WI38 (cell line): ENCODE data around the gene SOCS2.
"Not testable (repeated sequence)": the region's sequence is repeated elsewhere in the genome, so short reads cannot be mapped to it uniquely, and the experiment has no call there.

Source experiments
- H3K4me3 ChIP-seq: 2 replicates; pipeline ENCODE4 v1.5.1; 2011; ENCODE audit warnings: low read depth, mild to moderate bottlenecking, control low read depth, low read length
- TF ChIP-seq, protein P1 (sequence below): IDR thresholded peaks from 2 replicates; pipeline ENCODE4 v1.5.1; 2012; ENCODE audit warnings: low read depth, mild to moderate bottlenecking, control low read depth, low read length

SOCS2 gene

DNA sequence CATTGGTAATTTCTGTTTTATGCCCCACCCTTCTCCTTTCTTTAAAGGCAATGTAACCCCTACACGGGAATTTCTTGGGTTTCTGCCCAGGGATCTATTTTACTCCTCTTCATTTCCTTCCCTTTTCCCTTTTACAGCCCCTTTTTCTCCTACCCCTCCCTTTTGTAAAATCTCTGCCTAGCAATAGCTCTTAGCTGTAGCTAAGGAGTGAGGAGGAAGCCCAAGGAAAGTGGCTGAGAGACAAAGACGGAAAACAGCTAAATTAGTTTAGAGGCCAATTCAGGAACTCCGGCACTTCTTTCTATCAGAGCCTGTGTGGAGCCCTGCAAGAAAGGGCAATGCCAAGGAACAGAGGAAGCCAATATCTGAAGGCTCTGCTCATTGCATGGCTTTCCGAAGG, 40.3 kb downstream of the SOCS2 start:
- TF ChIP-seq, protein P1, sequence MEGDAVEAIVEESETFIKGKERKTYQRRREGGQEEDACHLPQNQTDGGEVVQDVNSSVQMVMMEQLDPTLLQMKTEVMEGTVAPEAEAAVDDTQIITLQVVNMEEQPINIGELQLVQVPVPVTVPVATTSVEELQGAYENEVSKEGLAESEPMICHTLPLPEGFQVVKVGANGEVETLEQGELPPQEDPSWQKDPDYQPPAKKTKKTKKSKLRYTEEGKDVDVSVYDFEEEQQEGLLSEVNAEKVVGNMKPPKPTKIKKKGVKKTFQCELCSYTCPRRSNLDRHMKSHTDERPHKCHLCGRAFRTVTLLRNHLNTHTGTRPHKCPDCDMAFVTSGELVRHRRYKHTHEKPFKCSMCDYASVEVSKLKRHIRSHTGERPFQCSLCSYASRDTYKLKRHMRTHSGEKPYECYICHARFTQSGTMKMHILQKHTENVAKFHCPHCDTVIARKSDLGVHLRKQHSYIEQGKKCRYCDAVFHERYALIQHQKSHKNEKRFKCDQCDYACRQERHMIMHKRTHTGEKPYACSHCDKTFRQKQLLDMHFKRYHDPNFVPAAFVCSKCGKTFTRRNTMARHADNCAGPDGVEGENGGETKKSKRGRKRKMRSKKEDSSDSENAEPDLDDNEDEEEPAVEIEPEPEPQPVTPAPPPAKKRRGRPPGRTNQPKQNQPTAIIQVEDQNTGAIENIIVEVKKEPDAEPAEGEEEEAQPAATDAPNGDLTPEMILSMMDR: no peak
- no peak overlapping the region for H3K4me3 ChIP-seq

DNA sequence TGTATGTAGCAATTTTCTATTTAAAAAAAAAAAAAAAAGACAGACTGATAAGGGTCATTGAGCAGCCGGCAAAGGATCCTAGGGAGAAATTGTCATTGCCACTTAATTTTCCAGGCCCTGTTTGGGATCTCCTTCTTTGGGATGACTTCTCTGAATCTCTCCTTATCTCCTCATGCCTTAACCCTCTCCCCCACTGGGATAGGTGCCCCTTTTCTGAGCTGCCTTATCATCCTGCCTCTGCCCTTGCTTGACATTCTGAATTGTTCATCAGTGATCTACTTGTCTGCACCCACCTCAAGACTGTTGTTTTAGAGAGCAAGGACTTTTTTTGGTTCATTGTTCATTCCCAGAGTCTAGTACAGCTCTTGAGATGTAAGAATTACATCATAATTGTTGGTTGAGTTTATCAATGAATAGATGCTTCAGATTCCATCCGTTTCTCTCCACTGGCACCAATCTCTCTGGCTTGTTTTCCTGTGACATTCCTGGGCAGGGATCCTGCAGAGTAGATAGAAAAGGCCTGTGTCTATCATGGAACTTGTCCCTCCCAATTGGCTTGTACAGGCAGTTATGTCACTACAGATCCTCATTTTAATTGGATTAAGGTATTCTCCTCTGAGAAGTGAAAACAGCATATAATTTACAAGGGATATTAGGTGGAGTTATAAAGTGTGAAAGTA, 42.6 kb downstream of the SOCS2 start:
- no peak overlapping the region for H3K4me3 ChIP-seq
- TF ChIP-seq, protein P1: no peak

GRCh38 chr12:93616584-93617101, 44.2 kb downstream of the SOCS2 start:
- TF ChIP-seq, protein P1: no peak
- H3K4me3 ChIP-seq: no peak overlapping the region

GRCh38 chr12:93618891-93619410, 46.5 kb downstream of the SOCS2 start:
- no peak overlapping the region for H3K4me3 ChIP-seq
- TF ChIP-seq, protein P1: no peak

- TF ChIP-seq, protein P1: no peak
- no peak overlapping the region for H3K4me3 ChIP-seq
Measured at GRCh38 chr12:93621986-93622385, 49.5 kb downstream of the SOCS2 start.

DNA sequence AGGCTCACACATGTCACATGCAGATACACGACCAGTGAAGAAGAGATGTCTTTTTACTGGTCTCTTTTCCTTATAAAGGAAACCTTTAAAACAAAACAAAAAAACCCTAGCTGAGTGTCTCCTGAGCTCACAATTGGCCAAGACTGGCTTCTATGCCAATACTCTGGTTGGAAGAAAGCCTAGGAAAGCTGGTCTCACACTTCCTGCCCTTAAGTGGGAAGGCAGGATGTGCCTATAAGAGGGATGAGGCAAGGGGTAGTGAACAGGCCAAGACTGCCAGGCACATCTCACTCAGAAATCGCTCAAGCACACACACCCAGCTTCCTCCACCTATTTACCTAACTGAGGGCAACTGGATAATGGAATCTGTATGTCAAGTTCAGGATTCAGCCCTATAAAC, 50.0 kb downstream of the SOCS2 start:
- H3K4me3 ChIP-seq: no peak overlapping the region
- TF ChIP-seq, protein P1: no peak

DNA sequence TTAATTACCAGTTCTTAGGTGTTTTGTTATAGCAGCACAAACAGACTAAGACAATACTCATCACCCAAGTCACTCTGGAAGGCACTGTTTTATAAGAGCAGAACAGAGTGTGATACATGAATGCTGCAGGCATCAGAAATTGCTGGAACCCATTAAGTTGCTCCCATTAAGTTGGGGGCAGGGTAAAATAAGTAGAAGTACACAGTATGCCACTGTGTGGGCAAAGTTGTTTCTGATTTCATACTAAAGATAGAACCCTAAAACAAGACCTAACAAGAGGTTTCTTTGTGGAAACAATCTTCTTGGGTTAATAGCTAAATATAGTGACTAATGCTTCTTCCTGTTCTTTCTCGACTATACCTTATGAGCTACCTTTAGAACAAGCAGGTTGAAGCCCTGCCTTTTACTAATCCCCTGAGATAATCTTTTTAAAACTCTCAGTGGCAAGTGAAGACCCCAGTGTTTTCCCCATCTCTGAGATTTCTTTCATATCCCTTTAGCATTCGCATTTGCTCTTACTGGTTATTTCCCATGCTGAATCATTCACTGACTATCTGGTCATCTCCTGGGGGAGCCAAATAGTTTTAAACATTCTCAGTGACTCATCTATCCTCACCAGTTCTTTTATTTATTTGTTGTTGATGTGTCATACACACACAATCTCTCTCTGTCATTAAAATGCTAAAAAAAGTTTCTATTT, 52.3 kb downstream of the SOCS2 start:
- H3K4me3 ChIP-seq: peak overlapping the region; percentile 24; the same call in 1 of the 2 replicates

DNA sequence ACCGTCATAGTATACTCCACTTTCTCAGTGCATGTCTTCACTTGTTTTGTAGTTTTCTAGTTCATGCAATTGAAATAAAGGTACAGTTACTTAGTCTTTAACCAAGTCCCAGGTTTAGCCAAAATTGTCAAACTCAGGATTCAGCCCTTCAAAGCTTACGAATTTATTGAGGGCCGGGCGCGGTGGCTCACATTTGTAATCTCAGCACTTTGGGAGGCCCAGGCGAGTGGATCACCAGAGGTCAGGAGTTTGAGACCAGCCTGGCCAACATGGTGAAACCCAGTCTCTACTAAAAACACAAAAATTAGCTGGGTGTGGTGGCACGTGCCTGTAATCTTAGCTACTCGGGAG, 52.8 kb downstream of the SOCS2 start:
- not testable (repeated sequence) for H3K4me3 ChIP-seq

More for the DNA sequence above, 52.3 kb downstream of the SOCS2 start:
- TF ChIP-seq, protein P1: no peak
